Breast epithelium (tissue), 4 donors: ENCODE data around the gene BTN3A1. TPM values are rescaled to one million over a fixed set of nuclear protein-coding genes. Genes with fewer than 3 reads are reported as not detected.
"Not testable (repeated sequence)": the region's sequence is repeated elsewhere in the genome, so short reads cannot be mapped to it uniquely, and the experiment has no call there.

Experiments
- DNase-seq, 2 donors: peaks; one replicate each; pipeline ENCODE4 v3.0.0-alpha.2; 2019; ENCODE audit warnings: low spot score in 2 of 2
- H3K27ac ChIP-seq, 2 donors: fragments of 200-600 bp; sonication (generic) in 1 of 2; one replicate each; pipeline ENCODE4 v1.5.1; 2016 to 2019; ENCODE audit warnings: mild to moderate bottlenecking in 1 of 2
- H3K27me3 ChIP-seq, 2 donors: fragments of 200-600 bp; sonication (generic) in 1 of 2; one replicate each; pipeline versions ENCODE4 v1.5.1 to v1.6.0; 2017 to 2019; ENCODE audit warnings: control low read depth in 1 of 2, mild to moderate bottlenecking in 1 of 2
- H3K36me3 ChIP-seq: fragments of 200-600 bp; one replicate; pipeline ENCODE4 v1.5.1; 2019
- H3K4me1 ChIP-seq, 2 donors: fragments of 200-600 bp; sonication (generic); one replicate each; pipeline ENCODE4 v1.5.1; 2016 to 2019; ENCODE audit warnings: control low read depth in 1 of 2
- H3K4me3 ChIP-seq, 3 donors: fragments of 200-600 bp; sonication (generic); 1 replicate in 2 of 3; 2 replicates in 1 of 3; pipeline ENCODE4 v1.5.1; 2016 to 2019; ENCODE audit warnings: mild to moderate bottlenecking in 3 of 3, moderate library complexity in 2 of 3
- H3K9me3 ChIP-seq, 2 donors: fragments of 200-600 bp; sonication (generic) in 1 of 2; one replicate each; pipeline ENCODE4 v1.5.1; 2016 to 2019; ENCODE audit warnings: control low read depth in 1 of 2
- CTCF ChIP-seq, 3 donors: fragments of 450-650 bp; IDR thresholded peaks; one replicate each; pipeline ENCODE4 v1.5.1; 2016 to 2017; ENCODE audit warnings: antibody characterized with exemption in 3 of 3, mild to moderate bottlenecking in 3 of 3, moderate library complexity in 3 of 3
- POLR2A ChIP-seq: fragments of 450-650 bp; IDR thresholded peaks from one replicate; pipeline ENCODE4 v1.6.1; 2016; ENCODE audit warnings: antibody characterized with exemption, mild to moderate bottlenecking, moderate library complexity
- POLR2AphosphoS5 ChIP-seq, 3 donors: sonication (generic); formaldehyde crosslinking; IDR thresholded peaks; one replicate each; pipeline ENCODE4 v1.6.1; 2017; ENCODE audit warnings: antibody characterized with exemption in 3 of 3
- intact Hi-C: fragments of 100-400 bp; cut with DNase I; formaldehyde crosslinking; loops from one replicate; pipeline ENCODE4 v1.15.1; 2023; ENCODE audit warnings: low total_unique reads
- total RNA-seq, 3 donors: library from RNA; depleted of rRNA; stranded (reverse); fragments of >200 nt; gene quantifications; one replicate each; pipeline ENCODE4 v1.1.0, GENCODE V29; 2016

Gene BTN3A1
- total RNA-seq, 3 donors from 2014 or later, result 9.1 to 23.4 (median 12.8) TPM

GRCh38 chr6:26412954-26413353 is 10.9 kb downstream of the BTN3A1 start:
- Histone ChIP-seq H3K4me3 (no peak overlapping the region), H3K36me3 (no peaks in the 10 kb centered on the region), H3K9me3 (no peaks in the 10 kb centered on the region), H3K27me3 (no peaks in the 10 kb centered on the region), H3K4me1 (no peaks in the 10 kb centered on the region), H3K27ac (no peak overlapping the region)
- intact Hi-C loops, result no loop called here
- no peak for TF ChIP-seq POLR2A
- no peak for TF ChIP-seq CTCF (IDR thresholded peaks at IDR 0.05)
- TF ChIP-seq POLR2AphosphoS5 (IDR thresholded peaks at IDR 0.05), result no peak
- DNase-seq, result no peak

DNA sequence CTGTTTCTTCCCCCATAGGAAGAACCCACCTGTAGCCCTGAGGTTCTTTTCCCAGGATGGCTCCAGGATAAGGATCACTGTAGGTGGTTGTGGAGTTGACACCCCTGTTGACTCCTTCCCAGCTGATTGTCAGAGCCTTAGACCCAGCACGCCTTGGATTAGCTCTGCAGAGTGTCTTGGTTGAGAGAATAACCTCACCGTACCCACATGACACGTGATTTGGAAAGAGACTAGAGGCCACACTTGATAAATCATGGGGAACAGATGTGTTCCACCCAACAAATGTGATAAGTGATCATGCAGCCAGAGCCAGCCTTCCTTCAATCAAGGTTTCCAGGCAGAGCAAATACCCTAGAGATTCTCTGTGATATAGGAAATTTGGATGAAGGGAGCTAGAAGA is 12.2 kb downstream of the BTN3A1 start:
- H3K36me3 ChIP-seq, result no peaks in the 10 kb centered on the region
- TF ChIP-seq POLR2A (no peak), CTCF (IDR thresholded peaks at IDR 0.05) (no peak), POLR2AphosphoS5 (IDR thresholded peaks at IDR 0.05) (no peak)
- H3K27ac ChIP-seq, result no peak overlapping the region

DNA sequence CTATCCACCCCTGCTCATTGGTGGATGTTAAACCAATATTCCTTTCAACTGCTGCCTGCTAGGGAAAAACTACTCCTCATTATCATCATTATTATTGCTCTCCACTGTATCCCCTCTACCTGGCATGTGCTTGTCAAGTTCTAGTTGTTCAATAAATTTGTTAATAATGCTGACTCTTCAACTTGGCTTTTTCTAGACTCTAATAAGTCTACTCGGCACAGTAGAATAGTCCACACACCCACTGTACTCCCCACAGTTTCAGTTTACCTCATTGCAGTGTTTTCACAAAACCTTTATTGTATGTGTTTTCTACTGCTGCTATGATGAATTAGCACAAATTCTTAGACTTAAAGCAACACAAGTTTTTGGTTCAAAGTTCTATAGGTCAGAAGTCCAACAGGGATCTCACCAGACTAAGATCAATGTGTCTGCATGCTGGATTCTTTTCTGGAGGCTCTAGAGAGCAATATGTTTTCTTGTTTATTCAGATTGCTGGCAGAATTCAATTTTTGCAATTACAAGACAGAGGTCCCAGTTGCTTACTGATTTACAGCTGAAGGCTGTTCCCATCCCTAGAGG is 13.1 kb downstream of the BTN3A1 start:
- Histone ChIP-seq H3K27me3 (no peaks in the 10 kb centered on the region), H3K9me3 (no peaks in the 10 kb centered on the region), H3K4me3 (no peak overlapping the region), H3K27ac (no peak overlapping the region), H3K36me3 (no peaks in the 10 kb centered on the region), H3K4me1 (no peaks in the 10 kb centered on the region)
- DNase-seq, result no peak
- intact Hi-C loops, result no loop called here
- no peak for TF ChIP-seq POLR2AphosphoS5 (IDR thresholded peaks at IDR 0.05)

More for the DNA sequence above, 12.2 kb downstream of the BTN3A1 start:
- Histone ChIP-seq H3K9me3 (no peaks in the 10 kb centered on the region), H3K4me3 (no peak overlapping the region), H3K27me3 (no peaks in the 10 kb centered on the region), H3K4me1 (no peaks in the 10 kb centered on the region)
- intact Hi-C loops, result no loop called here
- DNase-seq, result no peak

DNA sequence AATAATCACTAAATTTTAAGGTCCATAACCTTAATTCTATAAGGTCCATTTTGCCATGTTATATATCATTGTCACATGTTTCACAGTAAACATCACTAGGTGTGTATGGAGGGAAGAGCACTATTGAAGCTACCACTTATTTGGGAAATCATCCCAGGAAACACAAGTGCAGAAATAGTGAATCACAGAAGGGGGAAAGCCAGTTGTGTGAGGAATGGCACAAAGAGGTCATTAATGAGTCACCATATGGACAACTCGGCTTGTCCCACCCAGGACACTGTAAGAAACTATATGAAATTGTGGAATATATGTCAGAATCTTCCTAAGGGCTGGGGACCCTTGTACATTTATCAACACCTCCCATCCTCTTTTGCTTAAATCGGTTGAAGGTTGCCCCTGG is 13.7 kb downstream of the BTN3A1 start:
- no peaks in the 10 kb centered on the region for H3K36me3 ChIP-seq
- H3K4me1 ChIP-seq, result no peaks in the 10 kb centered on the region
- no peak for TF ChIP-seq POLR2AphosphoS5 (IDR thresholded peaks at IDR 0.05)
- no peak for TF ChIP-seq POLR2A
- no peak for DNase-seq
- H3K27ac ChIP-seq, result no peak overlapping the region
- no peaks in the 10 kb centered on the region for H3K27me3 ChIP-seq
- H3K9me3 ChIP-seq, result no peaks in the 10 kb centered on the region
- intact Hi-C loops, result no loop called here
- no peak overlapping the region for H3K4me3 ChIP-seq

DNA sequence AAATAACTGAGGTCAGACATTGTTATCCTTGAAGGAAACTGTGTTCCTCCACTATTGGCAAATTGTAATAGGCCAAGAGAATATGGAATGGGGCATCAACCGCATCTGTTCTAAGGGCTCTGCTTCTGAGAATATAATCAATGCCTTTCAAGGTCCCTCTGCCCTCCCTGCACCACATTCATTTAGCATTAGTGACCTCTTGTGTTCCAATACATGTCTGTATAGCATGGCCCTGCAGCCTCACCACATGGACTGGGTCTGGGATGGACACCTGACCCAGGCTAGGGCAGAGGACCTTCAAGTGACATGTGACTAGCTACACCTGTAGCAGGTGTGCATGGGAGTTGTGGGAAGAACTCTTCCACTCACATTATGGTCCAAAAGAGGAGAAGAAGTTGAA is 14.2 kb downstream of the BTN3A1 start:
- no peak for TF ChIP-seq POLR2AphosphoS5 (IDR thresholded peaks at IDR 0.05)
- TF ChIP-seq POLR2A, result no peak
- TF ChIP-seq CTCF (IDR thresholded peaks at IDR 0.05), result no peak
- Histone ChIP-seq H3K4me1 (no peaks in the 10 kb centered on the region), H3K27me3 (no peaks in the 10 kb centered on the region), H3K9me3 (no peaks in the 10 kb centered on the region), H3K4me3 (no peak overlapping the region), H3K36me3 (no peaks in the 10 kb centered on the region), H3K27ac (no peak overlapping the region)
- DNase-seq, result no peak
- intact Hi-C loops, result no loop called here

GRCh38 chr6:26418077-26418476 is 16.0 kb downstream of the BTN3A1 start:
- intact Hi-C loops, DNase-seq, H3K36me3 ChIP-seq, H3K4me3 ChIP-seq, H3K27ac ChIP-seq, H3K4me1 ChIP-seq, H3K9me3 ChIP-seq, H3K27me3 ChIP-seq: not testable (repeated sequence)

- H3K4me1 ChIP-seq, H3K27ac ChIP-seq, H3K36me3 ChIP-seq, intact Hi-C loops, H3K27me3 ChIP-seq, DNase-seq, H3K4me3 ChIP-seq, H3K9me3 ChIP-seq: not testable (repeated sequence)
Measured at GRCh38 chr6:26418795-26419194, 16.7 kb downstream of the BTN3A1 start.
